Activated naive CD4-positive, alpha-beta T cell treated with anti-CD3 and anti-CD28 coated beads for 36 hours (primary cell): Measurements from ENCODE around the gene CYGB. TPM values are rescaled to one million over a fixed set of nuclear protein-coding genes. Genes with fewer than 3 reads are reported as not detected.
"Not testable (repeated sequence)": the region's sequence is repeated elsewhere in the genome, so short reads cannot be mapped to it uniquely, and the experiment has no call there.

Source experiments
- CTCF ChIA-PET: fragments of 350-600 bp; sonication (Branson Sonifier 250); formaldehyde crosslinking; loops from one replicate; lab custom pipeline; 2021; ENCODE audit warnings: antibody characterized with exemption; lab: Charles Lee
- DNase-seq: peaks from one replicate; pipeline ENCODE4 v3.0.0-alpha.2; 2020
- H3K27ac Mint-ChIP-seq: one replicate; pipeline ENCODE4 v1.8.0; 2021; ENCODE audit warnings: mild to moderate bottlenecking, mixed read lengths
- H3K27me3 Mint-ChIP-seq: one replicate; pipeline ENCODE4 v1.8.0; 2021; ENCODE audit warnings: low read depth, mixed read lengths
- H3K36me3 Mint-ChIP-seq: one replicate; pipeline ENCODE4 v1.8.0; 2021; ENCODE audit warnings: low read depth, mixed read lengths
- H3K4me1 Mint-ChIP-seq: one replicate; pipeline ENCODE4 v1.8.0; 2021; ENCODE audit warnings: low read depth, mixed read lengths
- H3K4me3 Mint-ChIP-seq: one replicate; pipeline ENCODE4 v1.8.0; 2021; ENCODE audit warnings: mild to moderate bottlenecking, moderate library complexity, mixed read lengths
- H3K9me3 Mint-ChIP-seq: one replicate; pipeline ENCODE4 v1.8.0; 2021; ENCODE audit warnings: mixed read lengths
- intact Hi-C: fragments of 100-400 bp; cut with micrococcal nuclease; formaldehyde crosslinking; loops from one replicate; pipeline ENCODE4 v1.15.1; 2023
- total RNA-seq, 2 experiments: library from RNA; stranded (reverse); gene quantifications; one replicate each; pipeline ENCODE4 v1.2.3, GENCODE V29; 2021

CYGB gene
- total RNA-seq, 2 experiments from 2014 or later = not detected

GRCh38 chr17:76566613-76566943 is 29.1 kb upstream of the CYGB start:
- Mint-ChIP-seq H3K27me3 (no peaks in the 10 kb centered on the region), H3K4me1 (peaks cover 33% of the 10 kb centered on the region), H3K4me3 (no peak overlapping the region), H3K9me3 (no peaks in the 10 kb centered on the region), H3K36me3 (peaks cover 34% of the 10 kb centered on the region), H3K27ac (no peak overlapping the region)
- intact Hi-C loops = no loop called here
- no peak for DNase-seq
- CTCF ChIA-PET = interaction anchor here (0.7 to 1.7 kb wide), 8 partner anchors 8 to 150 kb away, joined by 3 to 7 read pairs (median 4); no protein-coding TSS in a partner anchor

GRCh38 chr17:76565728-76566612 is 28.5 kb upstream of the CYGB start:
- H3K9me3 Mint-ChIP-seq = no peaks in the 10 kb centered on the region
- H3K27ac Mint-ChIP-seq = peak overlapping the region; percentile 11
- H3K27me3 Mint-ChIP-seq = no peaks in the 10 kb centered on the region
- no peak for DNase-seq
- CTCF ChIA-PET = interaction anchor here (0.7 to 1.7 kb wide), 7 partner anchors 8 to 150 kb away, joined by 3 to 7 read pairs (median 4); no protein-coding TSS in a partner anchor
- intact Hi-C loops = no loop called here
- H3K4me3 Mint-ChIP-seq = no peak overlapping the region
- peaks cover 39% of the 10 kb centered on the region for H3K36me3 Mint-ChIP-seq
- H3K4me1 Mint-ChIP-seq = peaks cover 39% of the 10 kb centered on the region

GRCh38 chr17:76564991-76565727 is 27.6 kb upstream of the CYGB start:
- peaks cover 47% of the 10 kb centered on the region for H3K4me1 Mint-ChIP-seq
- peaks cover 46% of the 10 kb centered on the region for H3K36me3 Mint-ChIP-seq
- H3K9me3 Mint-ChIP-seq, CTCF ChIA-PET, intact Hi-C loops, H3K27me3 Mint-ChIP-seq, H3K4me3 Mint-ChIP-seq: not testable (repeated sequence)
- DNase-seq = peak; percentile 43
- H3K27ac Mint-ChIP-seq = peak overlapping the region; percentile 11

GRCh38 chr17:76563359-76563758 is 25.9 kb upstream of the CYGB start:
- DNase-seq, intact Hi-C loops, CTCF ChIA-PET, H3K4me3 Mint-ChIP-seq, H3K9me3 Mint-ChIP-seq, H3K27me3 Mint-ChIP-seq: not testable (repeated sequence)
- H3K4me1 Mint-ChIP-seq = peaks cover 62% of the 10 kb centered on the region
- H3K27ac Mint-ChIP-seq = peak overlapping the region; percentile 50
- peaks cover 62% of the 10 kb centered on the region for H3K36me3 Mint-ChIP-seq

GRCh38 chr17:76562734-76563148 is 25.2 kb upstream of the CYGB start:
- intact Hi-C loops = no loop called here

GRCh38 chr17:76561799-76562268 is 24.3 kb upstream of the CYGB start:
- H3K27me3 Mint-ChIP-seq = no peaks in the 10 kb centered on the region
- H3K4me3 Mint-ChIP-seq = peak overlapping the region; percentile 6
- H3K9me3 Mint-ChIP-seq = no peaks in the 10 kb centered on the region
- intact Hi-C loops = no loop called here
- H3K36me3 Mint-ChIP-seq = peaks cover 68% of the 10 kb centered on the region
- H3K4me1 Mint-ChIP-seq = peaks cover 67% of the 10 kb centered on the region
- DNase-seq = no peak
- CTCF ChIA-PET = interaction anchor here (1.2 kb wide), 1 partner anchor 62 kb away, joined by 4 read pairs; no protein-coding TSS in a partner anchor
- H3K27ac Mint-ChIP-seq = peak overlapping the region; percentile 61

More at GRCh38 chr17:76562734-76563148, 25.2 kb upstream of the CYGB start:
- Mint-ChIP-seq H3K4me3 (no peak overlapping the region), H3K36me3 (peaks cover 68% of the 10 kb centered on the region), H3K27me3 (no peaks in the 10 kb centered on the region), H3K27ac (peak overlapping the region; percentile 69), H3K9me3 (no peaks in the 10 kb centered on the region), H3K4me1 (peaks cover 62% of the 10 kb centered on the region)
- CTCF ChIA-PET = no interaction called here
- peak; percentile 27 for DNase-seq

- H3K9me3 Mint-ChIP-seq = no peaks in the 10 kb centered on the region
- no peak for DNase-seq
- no peaks in the 10 kb centered on the region for H3K27me3 Mint-ChIP-seq
- intact Hi-C loops = no loop called here
- H3K4me1 Mint-ChIP-seq = peaks cover 70% of the 10 kb centered on the region
- peak overlapping the region; percentile 6 for H3K4me3 Mint-ChIP-seq
- CTCF ChIA-PET = interaction anchor here (1.2 kb wide), 1 partner anchor 63 kb away, joined by 4 read pairs; no protein-coding TSS in a partner anchor
- peaks cover 67% of the 10 kb centered on the region for H3K36me3 Mint-ChIP-seq
- peak overlapping the region; percentile 61 for H3K27ac Mint-ChIP-seq
Observed at GRCh38 chr17:76561332-76561731, 23.8 kb upstream of the CYGB start.

GRCh38 chr17:76560877-76561221 is 23.3 kb upstream of the CYGB start:
- H3K27me3 Mint-ChIP-seq = no peaks in the 10 kb centered on the region
- intact Hi-C loops = no loop called here
- peak overlapping the region; percentile 61 for H3K27ac Mint-ChIP-seq

GRCh38 chr17:76560036-76560876 is 22.7 kb upstream of the CYGB start:
- no peak for DNase-seq
- Mint-ChIP-seq H3K4me1 (peaks cover 67% of the 10 kb centered on the region), H3K4me3 (peak overlapping the region; percentile 57), H3K9me3 (no peaks in the 10 kb centered on the region), H3K27ac (peak overlapping the region; percentile 66), H3K27me3 (no peaks in the 10 kb centered on the region), H3K36me3 (peaks cover 57% of the 10 kb centered on the region)
- CTCF ChIA-PET = interaction anchor here (0.6 to 1.9 kb wide), 4 partner anchors 14 to 165 kb away, joined by 4 to 6 read pairs (median 4); no protein-coding TSS in a partner anchor
- intact Hi-C loops = no loop called here

More at GRCh38 chr17:76560877-76561221, 23.3 kb upstream of the CYGB start:
- H3K9me3 Mint-ChIP-seq = no peaks in the 10 kb centered on the region
- no peak for DNase-seq
- H3K36me3 Mint-ChIP-seq = peaks cover 63% of the 10 kb centered on the region
- peak overlapping the region; percentile 36 for H3K4me3 Mint-ChIP-seq
- CTCF ChIA-PET = interaction anchor here (1.2 to 1.9 kb wide), 3 partner anchors 63 to 154 kb away, joined by 4 to 6 read pairs (median 4); no protein-coding TSS in a partner anchor
- peaks cover 66% of the 10 kb centered on the region for H3K4me1 Mint-ChIP-seq

- not testable (repeated sequence) for H3K9me3 Mint-ChIP-seq, H3K27me3 Mint-ChIP-seq, DNase-seq
- Mint-ChIP-seq H3K4me1 (peaks cover 63% of the 10 kb centered on the region), H3K36me3 (peaks cover 52% of the 10 kb centered on the region), H3K27ac (peak overlapping the region; percentile 96), H3K4me3 (peak overlapping the region; percentile 96)
- intact Hi-C loops = loop anchor here (5.0 kb wide), 2 partner anchors 107 to 168 kb away; partner anchors contain the start of genes JMJD6, METTL23 and UBE2O
- CTCF ChIA-PET = interaction anchor here (1.0 to 1.9 kb wide), 3 partner anchors 13 to 155 kb away, joined by 4 to 6 read pairs (median 5); no protein-coding TSS in a partner anchor
Observed at GRCh38 chr17:76559460-76559859, 22.0 kb upstream of the CYGB start.
